Mesothelial cell of epicardium (in vitro differentiated cells): ENCODE data around the gene ABCA2. TPM values are rescaled to one million over a fixed set of nuclear protein-coding genes. Genes with fewer than 3 reads are reported as not detected.

ENCODE experiments used
- DNase-seq, 2 experiments: peaks; one replicate each; pipeline ENCODE4 v3.0.0; 2021; ENCODE audit warnings: low spot score in 2 of 2; ENCODE audit not compliant: unreplicated experiment in 2 of 2
- H3K27ac Mint-ChIP-seq: 2 replicates; pipeline ENCODE4 v1.8.0; 2021; ENCODE audit warnings: mixed read lengths
- H3K27me3 Mint-ChIP-seq: 2 replicates; pipeline ENCODE4 v1.8.0; 2021; ENCODE audit warnings: low read depth, mixed read lengths
- H3K36me3 Mint-ChIP-seq: 2 replicates; pipeline ENCODE4 v1.8.0; 2021; ENCODE audit warnings: mixed read lengths
- H3K4me1 Mint-ChIP-seq: 2 replicates; pipeline ENCODE4 v1.8.0; 2021; ENCODE audit warnings: mixed read lengths
- H3K4me3 Mint-ChIP-seq: 2 replicates; pipeline ENCODE4 v1.8.0; 2021; ENCODE audit warnings: mild to moderate bottlenecking, moderate library complexity, mixed read lengths
- H3K9me3 Mint-ChIP-seq: 2 replicates; pipeline ENCODE4 v1.8.0; 2021; ENCODE audit warnings: mixed read lengths
- total RNA-seq: library from RNA; stranded (reverse); gene quantifications from 3 replicates; pipeline ENCODE4 v1.2.1, GENCODE V29; 2021
- TF ChIP-seq, protein P1 (sequence below): fragments of 200-600 bp; sonication (generic); IDR thresholded peaks from one replicate; pipeline ENCODE4 v1.5.0; 2021; ENCODE audit warnings: antibody characterized with exemption; ENCODE audit not compliant: unreplicated experiment

The ABCA2 gene
- total RNA-seq, 1 donor from 2014 or later: 58.7 TPM

DNA sequence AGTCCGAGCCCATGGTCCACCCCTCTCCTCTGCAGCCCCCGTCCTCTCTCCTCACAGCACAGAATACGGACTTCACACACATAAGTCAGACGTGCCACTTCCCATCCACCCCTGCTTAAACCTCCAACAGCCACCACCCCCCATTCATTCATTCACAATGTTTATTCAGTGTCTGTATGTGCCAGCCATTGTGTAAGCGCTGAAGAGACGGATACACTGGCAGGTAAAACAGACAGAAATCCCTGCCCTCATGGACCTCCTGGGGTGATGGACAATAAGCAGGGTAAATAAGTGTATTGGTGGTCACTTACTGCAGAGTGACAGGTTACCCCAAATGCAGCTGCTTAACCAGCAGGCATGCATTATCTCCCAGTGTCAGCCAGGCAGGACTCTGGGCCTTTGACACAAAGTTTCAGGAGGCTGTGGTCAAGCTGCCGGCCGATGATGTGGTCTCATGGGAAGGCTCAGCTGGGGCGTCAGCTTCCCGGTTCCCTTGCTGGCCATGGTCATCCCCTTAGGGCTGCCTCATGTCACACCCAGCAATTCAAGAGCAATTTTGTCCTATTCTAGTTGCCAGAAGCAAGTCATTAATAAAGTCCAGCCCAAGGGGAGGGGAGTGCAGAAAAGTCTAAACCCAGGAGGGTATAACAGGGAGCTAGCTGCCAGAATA, 37.7 kb downstream of the ABCA2 start:
- Mint-ChIP-seq H3K36me3 (no peaks in the 10 kb centered on the region), H3K27ac (peak overlapping the region; percentile 8), H3K27me3 (peaks cover 2% of the 10 kb centered on the region), H3K4me3 (peak overlapping the region; percentile 69), H3K9me3 (peaks cover 5% of the 10 kb centered on the region), H3K4me1 (peaks cover 13% of the 10 kb centered on the region)
- no peak for DNase-seq
- TF ChIP-seq, protein P1, sequence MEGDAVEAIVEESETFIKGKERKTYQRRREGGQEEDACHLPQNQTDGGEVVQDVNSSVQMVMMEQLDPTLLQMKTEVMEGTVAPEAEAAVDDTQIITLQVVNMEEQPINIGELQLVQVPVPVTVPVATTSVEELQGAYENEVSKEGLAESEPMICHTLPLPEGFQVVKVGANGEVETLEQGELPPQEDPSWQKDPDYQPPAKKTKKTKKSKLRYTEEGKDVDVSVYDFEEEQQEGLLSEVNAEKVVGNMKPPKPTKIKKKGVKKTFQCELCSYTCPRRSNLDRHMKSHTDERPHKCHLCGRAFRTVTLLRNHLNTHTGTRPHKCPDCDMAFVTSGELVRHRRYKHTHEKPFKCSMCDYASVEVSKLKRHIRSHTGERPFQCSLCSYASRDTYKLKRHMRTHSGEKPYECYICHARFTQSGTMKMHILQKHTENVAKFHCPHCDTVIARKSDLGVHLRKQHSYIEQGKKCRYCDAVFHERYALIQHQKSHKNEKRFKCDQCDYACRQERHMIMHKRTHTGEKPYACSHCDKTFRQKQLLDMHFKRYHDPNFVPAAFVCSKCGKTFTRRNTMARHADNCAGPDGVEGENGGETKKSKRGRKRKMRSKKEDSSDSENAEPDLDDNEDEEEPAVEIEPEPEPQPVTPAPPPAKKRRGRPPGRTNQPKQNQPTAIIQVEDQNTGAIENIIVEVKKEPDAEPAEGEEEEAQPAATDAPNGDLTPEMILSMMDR: no peak

DNA sequence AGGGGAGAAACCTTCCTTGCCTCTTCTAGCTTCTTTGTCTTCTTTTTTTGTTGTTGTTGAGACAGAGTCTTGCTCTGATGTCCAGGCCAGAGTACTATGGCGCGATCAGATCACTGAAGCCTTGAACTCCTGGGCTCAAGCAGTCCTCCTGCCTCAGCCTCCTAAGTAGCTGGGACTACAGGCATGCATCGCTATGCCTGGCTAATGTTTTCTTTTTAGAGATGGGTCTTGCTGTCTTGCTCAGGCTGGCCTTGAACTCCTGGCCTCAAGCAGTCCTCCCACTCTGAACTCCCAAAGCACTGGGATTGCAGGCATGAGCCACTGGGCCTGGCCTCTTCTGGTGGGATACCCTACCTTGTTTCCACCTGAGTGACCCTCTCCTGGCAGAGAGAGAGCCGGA, 39.2 kb downstream of the ABCA2 start:
- H3K27ac Mint-ChIP-seq: no peak overlapping the region
- H3K36me3 Mint-ChIP-seq: no peaks in the 10 kb centered on the region
- DNase-seq: no peak
- peaks cover 5% of the 10 kb centered on the region for H3K9me3 Mint-ChIP-seq
- TF ChIP-seq, protein P1: no peak
- H3K4me3 Mint-ChIP-seq: no peak overlapping the region
- H3K4me1 Mint-ChIP-seq: peaks cover 13% of the 10 kb centered on the region
- peaks cover 3% of the 10 kb centered on the region for H3K27me3 Mint-ChIP-seq

DNA sequence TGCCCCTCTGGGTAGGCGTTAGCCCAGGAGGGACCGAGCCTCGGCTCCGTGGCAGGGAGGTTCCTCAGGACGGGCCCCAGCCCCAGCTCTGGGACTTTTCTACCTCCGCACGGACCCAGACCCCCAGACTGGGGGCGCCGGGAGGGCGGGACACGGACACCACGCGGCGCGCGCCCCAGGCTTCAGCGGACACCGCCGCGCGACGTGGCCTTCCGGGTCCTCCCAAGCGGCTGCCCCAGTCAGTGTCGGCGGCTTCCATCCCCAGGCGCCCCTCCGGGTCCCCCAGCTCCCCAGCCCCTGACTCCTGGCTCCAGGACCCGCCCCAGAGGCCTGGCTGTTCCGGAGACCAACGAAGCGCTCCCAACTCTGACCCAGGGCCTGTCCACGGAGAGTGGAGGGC, 42.2 kb downstream of the ABCA2 start:
- H3K4me3 Mint-ChIP-seq: no peak overlapping the region
- H3K27ac Mint-ChIP-seq: no peak overlapping the region
- peaks cover 4% of the 10 kb centered on the region for H3K27me3 Mint-ChIP-seq
- no peaks in the 10 kb centered on the region for H3K36me3 Mint-ChIP-seq
- TF ChIP-seq, protein P1: no peak
- DNase-seq: no peak
- peaks cover 5% of the 10 kb centered on the region for H3K9me3 Mint-ChIP-seq
- peaks cover 3% of the 10 kb centered on the region for H3K4me1 Mint-ChIP-seq

DNA sequence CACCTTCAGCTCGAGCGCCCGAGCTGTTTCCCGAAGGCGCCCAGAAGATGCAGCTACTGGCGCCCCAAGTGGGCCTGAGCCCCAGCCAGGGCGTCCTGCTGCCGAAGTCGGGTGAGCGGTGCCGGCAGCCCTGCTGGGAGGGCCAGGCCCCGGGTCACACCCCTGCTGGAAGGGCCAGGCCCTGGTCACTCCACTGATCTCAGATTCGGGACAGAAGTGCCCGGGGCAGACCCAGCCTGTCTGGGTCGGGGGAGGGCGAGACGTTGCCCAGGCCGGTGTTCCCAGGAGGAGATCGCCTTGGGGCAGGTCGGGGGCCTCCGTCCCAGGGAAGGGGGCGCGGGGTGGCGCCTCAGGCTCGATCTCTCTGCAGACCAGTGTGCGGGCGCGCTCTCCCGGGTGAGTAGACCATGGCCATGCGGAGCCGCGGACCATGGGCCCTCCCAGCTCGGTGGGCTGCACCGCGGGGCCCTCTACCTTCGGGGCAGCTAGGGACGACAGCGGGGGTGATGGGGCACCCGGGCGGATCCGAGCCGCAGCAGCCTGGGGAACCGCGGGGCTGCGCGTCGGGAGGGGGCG, 42.9 kb downstream of the ABCA2 start:
- H3K27ac Mint-ChIP-seq: no peak overlapping the region
- no peak for DNase-seq
- H3K4me1 Mint-ChIP-seq: peaks cover 3% of the 10 kb centered on the region
- no peaks in the 10 kb centered on the region for H3K36me3 Mint-ChIP-seq
- TF ChIP-seq, protein P1: no peak
- H3K27me3 Mint-ChIP-seq: peaks cover 3% of the 10 kb centered on the region
- H3K4me3 Mint-ChIP-seq: no peak overlapping the region
- H3K9me3 Mint-ChIP-seq: no peaks in the 10 kb centered on the region

DNA sequence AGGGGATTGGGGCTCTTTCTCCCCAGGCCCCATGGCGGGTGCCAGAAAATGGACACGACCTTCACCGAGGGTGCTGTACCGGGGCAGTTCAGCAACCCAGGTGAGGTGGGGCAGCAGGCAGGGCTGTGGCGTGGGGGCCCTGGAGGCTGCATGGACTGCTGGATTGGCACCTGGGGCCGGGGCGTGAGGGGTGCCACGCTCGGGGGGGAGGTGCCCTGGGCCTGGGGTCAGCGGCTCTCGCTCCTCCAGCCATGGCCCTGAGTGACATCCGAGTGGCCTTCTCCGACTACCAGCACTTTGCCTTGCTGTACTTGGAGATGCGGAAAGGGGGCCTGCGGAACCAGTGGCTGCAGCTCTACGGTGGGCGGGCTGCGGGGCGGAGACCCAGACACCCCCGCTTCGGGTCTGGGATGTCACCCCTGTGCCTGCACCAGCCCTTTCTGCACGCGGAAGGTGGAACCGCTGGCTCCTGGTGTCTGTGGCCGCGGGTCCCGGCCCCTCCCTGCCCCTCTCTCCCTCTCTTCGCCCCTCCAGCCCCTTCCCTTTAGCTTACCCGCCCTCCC, 43.5 kb downstream of the ABCA2 start:
- no peak for DNase-seq
- no peak overlapping the region for H3K4me3 Mint-ChIP-seq
- H3K9me3 Mint-ChIP-seq: no peaks in the 10 kb centered on the region
- TF ChIP-seq, protein P1: no peak
- H3K27ac Mint-ChIP-seq: no peak overlapping the region
- no peaks in the 10 kb centered on the region for H3K4me1 Mint-ChIP-seq
- H3K36me3 Mint-ChIP-seq: no peaks in the 10 kb centered on the region
- H3K27me3 Mint-ChIP-seq: peaks cover 2% of the 10 kb centered on the region
